Ovary (tissue), 3 donors: Measurements from ENCODE around the gene GTF3C1.

Experiments used
- POLR2A ChIP-seq: fragments of 450-650 bp; IDR thresholded peaks from one replicate; pipeline ENCODE4 v1.6.1; 2017; ENCODE audit warnings: antibody characterized with exemption, mild to moderate bottlenecking, moderate library complexity
- TF ChIP-seq, protein P1 (sequence below), 3 donors: fragments of 450-650 bp in 2 of 3; fragments of 200-600 bp in 1 of 3; IDR thresholded peaks; one replicate each; pipeline versions ENCODE4 v1.5.1 to v1.8.0; 2016 to 2022; ENCODE audit warnings: antibody characterized with exemption in 3 of 3, mild to moderate bottlenecking in 1 of 3
- donor health status: DM: no; HTN: no; CAD: no.

DNA sequence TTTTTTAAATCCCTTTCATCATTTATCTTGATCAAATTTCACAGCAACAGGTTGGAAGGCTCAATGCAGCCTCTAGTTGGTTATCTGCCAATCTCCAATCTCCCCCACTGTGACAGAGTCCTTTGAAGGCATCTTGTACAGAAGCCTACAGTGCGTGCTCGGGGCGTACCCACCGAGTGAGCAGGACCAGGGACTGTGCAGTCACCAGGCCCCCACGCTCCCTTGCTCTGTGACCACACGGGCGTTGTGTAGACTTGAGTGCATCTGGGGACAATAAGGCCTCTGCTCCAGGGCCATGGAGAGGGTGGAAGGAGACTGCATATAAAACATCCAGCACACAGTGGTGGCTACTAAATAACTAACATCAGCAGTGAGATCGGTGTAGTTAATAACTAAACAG, 63.4 kb downstream of the GTF3C1 start:
- TF ChIP-seq, protein P1, sequence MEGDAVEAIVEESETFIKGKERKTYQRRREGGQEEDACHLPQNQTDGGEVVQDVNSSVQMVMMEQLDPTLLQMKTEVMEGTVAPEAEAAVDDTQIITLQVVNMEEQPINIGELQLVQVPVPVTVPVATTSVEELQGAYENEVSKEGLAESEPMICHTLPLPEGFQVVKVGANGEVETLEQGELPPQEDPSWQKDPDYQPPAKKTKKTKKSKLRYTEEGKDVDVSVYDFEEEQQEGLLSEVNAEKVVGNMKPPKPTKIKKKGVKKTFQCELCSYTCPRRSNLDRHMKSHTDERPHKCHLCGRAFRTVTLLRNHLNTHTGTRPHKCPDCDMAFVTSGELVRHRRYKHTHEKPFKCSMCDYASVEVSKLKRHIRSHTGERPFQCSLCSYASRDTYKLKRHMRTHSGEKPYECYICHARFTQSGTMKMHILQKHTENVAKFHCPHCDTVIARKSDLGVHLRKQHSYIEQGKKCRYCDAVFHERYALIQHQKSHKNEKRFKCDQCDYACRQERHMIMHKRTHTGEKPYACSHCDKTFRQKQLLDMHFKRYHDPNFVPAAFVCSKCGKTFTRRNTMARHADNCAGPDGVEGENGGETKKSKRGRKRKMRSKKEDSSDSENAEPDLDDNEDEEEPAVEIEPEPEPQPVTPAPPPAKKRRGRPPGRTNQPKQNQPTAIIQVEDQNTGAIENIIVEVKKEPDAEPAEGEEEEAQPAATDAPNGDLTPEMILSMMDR (IDR thresholded peaks at IDR 0.05), result no peak
- TF ChIP-seq POLR2A, result no peak
